Measurements from ENCODE around the gene ACSM4. TPM values are rescaled to one million over a fixed set of nuclear protein-coding genes. Genes with fewer than 3 reads are reported as not detected.

ACSM4 gene
- total RNA-seq, 3 donors from 2014 or later (not counting 1 experiment from before 2014, with no cell fraction given) = not detected

DNA sequence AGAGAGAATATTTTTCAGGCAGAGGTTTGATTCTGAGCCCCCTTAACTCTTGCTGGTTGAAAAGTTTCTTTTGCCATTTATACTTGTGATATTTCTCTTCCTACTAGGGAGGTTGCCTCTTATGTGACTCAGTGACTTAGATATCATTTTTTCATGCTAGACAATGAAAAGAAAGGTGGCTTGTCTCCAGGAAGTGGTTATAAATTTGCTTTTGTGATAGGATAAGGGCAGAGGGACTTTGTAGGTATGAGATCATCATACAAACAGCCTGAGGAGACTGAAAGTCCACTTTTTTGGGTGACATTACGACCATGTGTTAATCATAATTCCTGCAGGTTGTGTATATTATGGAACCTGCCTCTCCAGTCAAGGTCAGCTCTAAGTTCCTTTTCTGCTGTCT lies 35.8 kb downstream of the ACSM4 start:
- Histone ChIP-seq H3K4me1 (ENCODE audit: control insufficient read depth, insufficient read depth, low read length) (no peaks in the 10 kb centered on the region), H3K9me3 (ENCODE audit: control insufficient read depth, insufficient read depth, low read length) (peaks cover 7% of the 10 kb centered on the region), H3K4me3 (ENCODE audit: low read length) (no peak overlapping the region), H3K27ac (ENCODE audit: low read length) (no peak overlapping the region), H3K36me3 (ENCODE audit: control insufficient read depth, insufficient read depth, low read length) (no peaks in the 10 kb centered on the region), H3K27me3 (ENCODE audit: control insufficient read depth, insufficient read depth, low read length) (no peaks in the 10 kb centered on the region)
- DNase-seq (no peak), ATAC-seq (peak in 1 of 3 donors; percentile 50)
- Mint-ChIP-seq H3K9me3 (peaks cover 4% of the 10 kb centered on the region in 2 donors), H3K27me3 (ENCODE audit: low read depth in 2 of 2) (no peaks in the 10 kb centered on the region), H3K4me1 (peaks cover 0 to 23% of the 10 kb centered on the region in 2 donors), H3K27ac (peak overlapping the region in 1 of 2 donors; percentile 58), H3K36me3 (peaks cover 9% of the 10 kb centered on the region), H3K4me3 (no peak overlapping the region)
- TF ChIP-seq, protein P1, sequence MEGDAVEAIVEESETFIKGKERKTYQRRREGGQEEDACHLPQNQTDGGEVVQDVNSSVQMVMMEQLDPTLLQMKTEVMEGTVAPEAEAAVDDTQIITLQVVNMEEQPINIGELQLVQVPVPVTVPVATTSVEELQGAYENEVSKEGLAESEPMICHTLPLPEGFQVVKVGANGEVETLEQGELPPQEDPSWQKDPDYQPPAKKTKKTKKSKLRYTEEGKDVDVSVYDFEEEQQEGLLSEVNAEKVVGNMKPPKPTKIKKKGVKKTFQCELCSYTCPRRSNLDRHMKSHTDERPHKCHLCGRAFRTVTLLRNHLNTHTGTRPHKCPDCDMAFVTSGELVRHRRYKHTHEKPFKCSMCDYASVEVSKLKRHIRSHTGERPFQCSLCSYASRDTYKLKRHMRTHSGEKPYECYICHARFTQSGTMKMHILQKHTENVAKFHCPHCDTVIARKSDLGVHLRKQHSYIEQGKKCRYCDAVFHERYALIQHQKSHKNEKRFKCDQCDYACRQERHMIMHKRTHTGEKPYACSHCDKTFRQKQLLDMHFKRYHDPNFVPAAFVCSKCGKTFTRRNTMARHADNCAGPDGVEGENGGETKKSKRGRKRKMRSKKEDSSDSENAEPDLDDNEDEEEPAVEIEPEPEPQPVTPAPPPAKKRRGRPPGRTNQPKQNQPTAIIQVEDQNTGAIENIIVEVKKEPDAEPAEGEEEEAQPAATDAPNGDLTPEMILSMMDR (IDR thresholded peaks at IDR 0.05) = no peak
- 69% methylated on average over 1 of the region's 1 CpG for WGBS (ENCODE audit: insufficient coverage)
- intact Hi-C loops (cut with micrococcal nuclease) = no loop called here

DNA sequence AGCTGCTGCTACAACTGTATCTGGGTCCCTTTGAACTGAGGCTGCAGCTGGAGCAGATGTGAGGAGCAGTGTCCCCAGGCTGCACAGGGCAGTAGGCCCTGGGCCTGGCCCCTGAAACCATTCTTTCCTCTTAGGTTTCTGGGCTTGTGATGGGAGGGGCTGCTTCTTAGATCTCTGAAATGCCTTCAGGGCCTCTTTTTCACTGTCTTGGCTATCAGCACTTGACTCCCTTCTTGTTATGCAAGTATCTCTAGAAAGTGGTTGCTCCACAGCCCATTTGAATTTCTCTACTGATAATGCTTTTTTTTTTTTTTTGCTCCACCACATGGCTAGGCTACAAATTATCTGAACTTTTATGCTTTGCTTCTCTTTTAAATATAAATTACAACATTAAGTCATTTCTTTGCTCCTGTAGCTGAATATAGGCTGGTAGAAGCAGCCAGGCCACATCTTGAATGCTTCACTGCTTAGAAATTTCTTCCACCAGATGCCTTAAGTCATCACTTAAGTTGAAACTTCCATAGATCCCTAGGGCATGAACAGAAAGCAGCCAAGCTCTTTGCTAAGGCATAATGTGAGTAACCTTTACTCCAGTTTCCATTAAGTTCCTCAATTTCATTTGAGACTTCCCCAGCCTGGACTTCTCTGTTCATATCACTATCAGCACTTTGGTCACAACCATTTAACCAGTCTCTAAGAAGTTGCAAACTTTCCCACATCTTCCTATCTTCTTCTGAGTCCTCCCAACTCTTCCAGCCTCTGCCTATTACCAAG lies 41.1 kb downstream of the ACSM4 start:
- no peak overlapping the region for H3K4me3 Mint-ChIP-seq
- peaks cover 4 to 7% of the 10 kb centered on the region in 2 donors for H3K9me3 Mint-ChIP-seq
- DNase-seq = no peak

DNA sequence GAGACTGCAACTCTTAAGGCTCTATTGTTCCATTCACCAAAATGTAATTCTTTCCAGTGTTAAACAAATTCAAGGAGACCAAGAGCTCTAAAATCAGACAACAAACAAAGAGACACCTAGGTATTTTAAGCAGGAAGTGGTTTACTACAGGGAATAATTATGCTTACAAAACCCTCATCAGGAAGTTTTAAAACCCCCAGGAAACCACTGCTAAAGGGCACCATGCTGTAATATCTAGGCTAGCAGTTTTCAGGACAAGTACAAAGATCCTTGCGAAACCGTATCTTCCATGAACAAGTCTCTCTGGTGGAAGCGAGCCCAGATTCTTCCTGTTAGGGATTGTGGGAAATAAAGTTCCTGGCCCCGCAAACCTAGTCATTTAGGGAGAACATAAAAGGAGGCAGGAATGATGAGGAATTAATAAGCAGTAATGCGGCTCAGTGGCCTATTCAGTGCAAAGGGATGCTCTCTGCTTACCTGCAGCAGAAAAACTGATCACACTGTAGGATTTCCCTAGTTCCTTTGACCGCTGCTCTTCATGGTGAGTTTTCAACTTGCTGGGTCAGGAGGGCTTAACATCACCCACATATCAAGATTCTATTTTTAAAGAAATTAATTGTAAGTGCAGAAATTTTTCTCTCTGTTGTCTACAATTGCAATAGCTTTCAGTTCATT lies 42.8 kb downstream of the ACSM4 start:
- WGBS (ENCODE audit: insufficient coverage) = 47% methylated on average over 6 of the region's 6 CpGs
- DNase-seq (no peak), ATAC-seq (peak in 2 of 3 donors; percentile 48 to 54)
- peak overlapping the region; percentile 65 for H3K4me3 Mint-ChIP-seq
- peaks cover 4 to 7% of the 10 kb centered on the region in 2 donors for H3K9me3 Mint-ChIP-seq
- Histone ChIP-seq H3K4me1 (ENCODE audit: control insufficient read depth, insufficient read depth, low read length) (peaks cover 7% of the 10 kb centered on the region), H3K27me3 (ENCODE audit: control insufficient read depth, insufficient read depth, low read length) (no peaks in the 10 kb centered on the region), H3K36me3 (ENCODE audit: control insufficient read depth, insufficient read depth, low read length) (no peaks in the 10 kb centered on the region), H3K27ac (ENCODE audit: low read length) (no peak overlapping the region), H3K9me3 (ENCODE audit: control insufficient read depth, insufficient read depth, low read length) (peaks cover 13% of the 10 kb centered on the region), H3K4me3 (ENCODE audit: low read length) (no peak overlapping the region)
- intact Hi-C loops (cut with micrococcal nuclease) = no loop called here
- H3K4me1 Mint-ChIP-seq = peaks cover 29 to 51% of the 10 kb centered on the region in 2 donors
- H3K27me3 Mint-ChIP-seq (ENCODE audit: low read depth in 2 of 2) = no peaks in the 10 kb centered on the region
- peaks cover 16% of the 10 kb centered on the region for H3K36me3 Mint-ChIP-seq
- H3K27ac Mint-ChIP-seq = peak overlapping the region; percentile 21 to 57
- TF ChIP-seq, protein P1 (IDR thresholded peaks at IDR 0.05) = no peak

More for the DNA sequence above, 41.1 kb downstream of the ACSM4 start:
- H3K36me3 ChIP-seq (ENCODE audit: control insufficient read depth, insufficient read depth, low read length) = no peaks in the 10 kb centered on the region
- TF ChIP-seq, protein P1 (IDR thresholded peaks at IDR 0.05) = no peak
- H3K36me3 Mint-ChIP-seq = peaks cover 16% of the 10 kb centered on the region
- no peaks in the 10 kb centered on the region for H3K27me3 ChIP-seq (ENCODE audit: control insufficient read depth, insufficient read depth, low read length)
- no peak overlapping the region for H3K4me3 ChIP-seq (ENCODE audit: low read length)
- peaks cover 7% of the 10 kb centered on the region for H3K4me1 ChIP-seq (ENCODE audit: control insufficient read depth, insufficient read depth, low read length)
- no peak overlapping the region for H3K27ac ChIP-seq (ENCODE audit: low read length)
- peaks cover 13% of the 10 kb centered on the region for H3K9me3 ChIP-seq (ENCODE audit: control insufficient read depth, insufficient read depth, low read length)
- peaks cover 13 to 37% of the 10 kb centered on the region in 2 donors for H3K4me1 Mint-ChIP-seq
- no peak for ATAC-seq
- peak overlapping the region in 1 of 2 donors; percentile 7 for H3K27ac Mint-ChIP-seq
- no peaks in the 10 kb centered on the region for H3K27me3 Mint-ChIP-seq (ENCODE audit: low read depth in 2 of 2)
- intact Hi-C loops (cut with micrococcal nuclease) = no loop called here

All from natural killer cell (primary cell).